HL-60 (cell line): ENCODE data around the gene ASTN2.

Source experiments
- DNase-seq, 2 experiments: peaks; one replicate each; pipeline ENCODE4 v3.0.0-alpha.2; 2010 to 2020; ENCODE audit warnings: low read depth in 1 of 2, low spot score in 1 of 2
- H3K27ac ChIP-seq: fragments of 250-450 bp; sonication (Bioruptor Pico); replicated peaks from 2 replicates; pipeline ENCODE4 v1.5.1; 2020; ENCODE audit warnings: mild to moderate bottlenecking, moderate library complexity
- H3K27me3 ChIP-seq: fragments of 250-450 bp; sonication (Bioruptor Pico); 2 replicates; pipeline ENCODE4 v1.5.1; 2021; ENCODE audit warnings: mild to moderate bottlenecking, moderate library complexity; ENCODE audit not compliant: insufficient read depth, poor library complexity, severe bottlenecking
- H3K4me3 ChIP-seq: replicated peaks from 2 replicates; pipeline ENCODE4 v1.5.1; 2011; ENCODE audit warnings: mild to moderate bottlenecking, control low read depth, low read length; ENCODE audit not compliant: insufficient read depth
- CTCF ChIP-seq: IDR thresholded peaks from one replicate; pipeline ENCODE4 v1.5.1; 2011; ENCODE audit warnings: low read length, control low read depth, inconsistent platforms; ENCODE audit not compliant: insufficient read depth
- GABPA ChIP-seq: IDR thresholded peaks from 2 replicates; pipeline ENCODE4 v1.6.1; 2012; ENCODE audit warnings: low read depth
- POLR2AphosphoS5 ChIP-seq: IDR thresholded peaks from 2 replicates; pipeline ENCODE4 v1.6.1; 2012; ENCODE audit warnings: low read depth
- REST ChIP-seq: IDR thresholded peaks from 2 replicates; pipeline ENCODE4 v1.6.1; 2012; ENCODE audit warnings: low read depth; ENCODE audit not compliant: insufficient replicate concordance
- SPI1 ChIP-seq: IDR thresholded peaks from 2 replicates; pipeline ENCODE4 v1.6.1; 2012; ENCODE audit warnings: low read depth, mild to moderate bottlenecking, borderline replicate concordance

ASTN2 gene

GRCh38 chr9:116654059-116654355 is 760.9 kb downstream of the ASTN2 start:
- no peak for DNase-seq
- TF ChIP-seq REST (no peak), SPI1 (no peak), GABPA (no peak), CTCF (no peak), POLR2AphosphoS5 (no peak)
- H3K4me3 ChIP-seq: no peak overlapping the region

GRCh38 chr9:116653348-116654058 is 761.4 kb downstream of the ASTN2 start:
- no peak for DNase-seq
- no peak overlapping the region for H3K27ac ChIP-seq
- H3K27me3 ChIP-seq: no peaks in the 10 kb centered on the region
- H3K4me3 ChIP-seq: no peak overlapping the region
- no peak for TF ChIP-seq CTCF

More at GRCh38 chr9:116654059-116654355, 760.9 kb downstream of the ASTN2 start:
- Histone ChIP-seq H3K27me3 (no peaks in the 10 kb centered on the region), H3K27ac (no peak overlapping the region)

GRCh38 chr9:116647515-116647809 is 767.4 kb downstream of the ASTN2 start:
- Histone ChIP-seq H3K27me3 (no peaks in the 10 kb centered on the region), H3K4me3 (no peak overlapping the region), H3K27ac (no peak overlapping the region)
- TF ChIP-seq GABPA: no peak
- TF ChIP-seq REST: no peak
- TF ChIP-seq CTCF: no peak
- no peak for TF ChIP-seq SPI1
- TF ChIP-seq POLR2AphosphoS5: no peak
- DNase-seq: no peak
